Glutamatergic neuron (in vitro differentiated cells): ENCODE results near the gene FTL. TPM values are rescaled to one million over a fixed set of nuclear protein-coding genes. Genes with fewer than 3 reads are reported as not detected.

Experiments used
- DNase-seq: peaks from one replicate; pipeline ENCODE4 v3.0.0; 2022
- H3K27ac Mint-ChIP-seq: one replicate; pipeline ENCODE4 v1.8.0; 2020; ENCODE audit warnings: mild to moderate bottlenecking, mixed read lengths, inconsistent platforms; ENCODE audit not compliant: unreplicated experiment
- H3K27me3 Mint-ChIP-seq: one replicate; pipeline ENCODE4 v1.8.0; 2020; ENCODE audit warnings: mild to moderate bottlenecking, moderate library complexity, mixed read lengths, inconsistent platforms; ENCODE audit not compliant: unreplicated experiment
- H3K36me3 Mint-ChIP-seq: one replicate; pipeline ENCODE4 v1.8.0; 2020; ENCODE audit warnings: mild to moderate bottlenecking, mixed read lengths, inconsistent platforms; ENCODE audit not compliant: unreplicated experiment
- H3K4me1 Mint-ChIP-seq: one replicate; pipeline ENCODE4 v1.8.0; 2020; ENCODE audit warnings: mild to moderate bottlenecking, low read depth, mixed read lengths, inconsistent platforms; ENCODE audit not compliant: unreplicated experiment
- H3K4me3 Mint-ChIP-seq: one replicate; pipeline ENCODE4 v1.8.0; 2020; ENCODE audit warnings: mild to moderate bottlenecking, mixed read lengths, inconsistent platforms; ENCODE audit not compliant: unreplicated experiment
- H3K9me3 Mint-ChIP-seq: one replicate; pipeline ENCODE4 v1.8.0; 2020; ENCODE audit warnings: mild to moderate bottlenecking, moderate library complexity, mixed read lengths, inconsistent platforms; ENCODE audit not compliant: unreplicated experiment
- CTCF ChIP-seq: fragments of 200-600 bp; sonication (generic); IDR thresholded peaks from one replicate; pipeline ENCODE4 v1.5.0; 2021; ENCODE audit not compliant: partially characterized antibody, unreplicated experiment
- total RNA-seq: library from RNA; stranded (reverse); fragmentation: NEBNext Ultra II Directional; extraction: Animal tissue kit (Norgen Biotek cat#: 25700); gene quantifications from one replicate; pipeline ENCODE4 v1.2.1, GENCODE V29; 2021; ENCODE audit not compliant: unreplicated experiment

FTL gene
- total RNA-seq, 1 donor from 2014 or later: 875 TPM

- H3K27ac Mint-ChIP-seq: no peak overlapping the region
- peaks cover 3% of the 10 kb centered on the region for H3K4me1 Mint-ChIP-seq
- no peak for TF ChIP-seq CTCF
- H3K27me3 Mint-ChIP-seq: peaks cover 4% of the 10 kb centered on the region
- H3K4me3 Mint-ChIP-seq: no peak overlapping the region
- peaks cover 4% of the 10 kb centered on the region for H3K9me3 Mint-ChIP-seq
- no peaks in the 10 kb centered on the region for H3K36me3 Mint-ChIP-seq
- DNase-seq: no peak
These were observed 29.2 kb upstream of the FTL start for GRCh38 chr19:48935864-48936263.

GRCh38 chr19:48938256-48938655 is 26.9 kb upstream of the FTL start:
- no peak overlapping the region for H3K27ac Mint-ChIP-seq
- H3K4me1 Mint-ChIP-seq: peaks cover 1% of the 10 kb centered on the region
- no peak for TF ChIP-seq CTCF
- peaks cover 5% of the 10 kb centered on the region for H3K9me3 Mint-ChIP-seq
- H3K4me3 Mint-ChIP-seq: no peak overlapping the region
- no peak for DNase-seq
- H3K36me3 Mint-ChIP-seq: no peaks in the 10 kb centered on the region
- peaks cover 4% of the 10 kb centered on the region for H3K27me3 Mint-ChIP-seq

- TF ChIP-seq CTCF: no peak
- DNase-seq: no peak
- Mint-ChIP-seq H3K4me3 (no peak overlapping the region), H3K36me3 (no peaks in the 10 kb centered on the region), H3K9me3 (peaks cover 5% of the 10 kb centered on the region), H3K27ac (no peak overlapping the region), H3K27me3 (peaks cover 5% of the 10 kb centered on the region), H3K4me1 (no peaks in the 10 kb centered on the region)
These were observed 24.2 kb upstream of the FTL start for GRCh38 chr19:48940902-48941301.

GRCh38 chr19:48943081-48943480 is 22.0 kb upstream of the FTL start:
- Mint-ChIP-seq H3K4me1 (no peaks in the 10 kb centered on the region), H3K36me3 (no peaks in the 10 kb centered on the region), H3K4me3 (no peak overlapping the region), H3K9me3 (peaks cover 5% of the 10 kb centered on the region), H3K27ac (no peak overlapping the region), H3K27me3 (peaks cover 5% of the 10 kb centered on the region)
- no peak for TF ChIP-seq CTCF
- DNase-seq: no peak

- Mint-ChIP-seq H3K4me1 (peaks cover 5% of the 10 kb centered on the region), H3K4me3 (no peak overlapping the region), H3K27me3 (peaks cover 8% of the 10 kb centered on the region), H3K36me3 (no peaks in the 10 kb centered on the region), H3K27ac (no peak overlapping the region), H3K9me3 (peaks cover 6% of the 10 kb centered on the region)
- DNase-seq: no peak
- TF ChIP-seq CTCF: no peak
These were observed 19.7 kb upstream of the FTL start for GRCh38 chr19:48945415-48945814.
